ENCODE results near the gene ZBTB18. TPM values are rescaled to one million over a fixed set of nuclear protein-coding genes. Genes with fewer than 3 reads are reported as not detected.
"Not testable (repeated sequence)": the region's sequence is repeated elsewhere in the genome, so short reads cannot be mapped to it uniquely, and the experiment has no call there.

The ZBTB18 gene
- total RNA-seq, 1 experiment from 2014 or later, result 4.4 TPM

GRCh38 chr1:244028701-244029100, 22.4 kb upstream of the ZBTB18 start:
- H3K9me3 ChIP-seq, result no peaks in the 10 kb centered on the region
- no peaks in the 10 kb centered on the region for H3K36me3 ChIP-seq
- DNase-seq, result no peak
- no peak overlapping the region for H3K4me3 ChIP-seq
- peaks cover 40% of the 10 kb centered on the region for H3K27me3 ChIP-seq

GRCh38 chr1:244029124-244029523, 22.0 kb upstream of the ZBTB18 start:
- no peaks in the 10 kb centered on the region for H3K9me3 ChIP-seq
- no peak for DNase-seq

GRCh38 chr1:244030481-244031040, 20.5 kb upstream of the ZBTB18 start:
- H3K36me3 ChIP-seq, result no peaks in the 10 kb centered on the region
- no peak overlapping the region for H3K4me3 ChIP-seq
- no peak for DNase-seq
- H3K9me3 ChIP-seq, result no peaks in the 10 kb centered on the region
- peaks cover 39% of the 10 kb centered on the region for H3K27me3 ChIP-seq

More at GRCh38 chr1:244029124-244029523, 22.0 kb upstream of the ZBTB18 start:
- Histone ChIP-seq H3K27me3 (peaks cover 44% of the 10 kb centered on the region), H3K4me3 (no peak overlapping the region), H3K36me3 (no peaks in the 10 kb centered on the region)

GRCh38 chr1:244035358-244035757, 15.7 kb upstream of the ZBTB18 start:
- no peak for DNase-seq
- no peaks in the 10 kb centered on the region for H3K9me3 ChIP-seq
- no peak overlapping the region for H3K4me3 ChIP-seq
- H3K36me3 ChIP-seq, result no peaks in the 10 kb centered on the region
- H3K27me3 ChIP-seq, result peaks cover 31% of the 10 kb centered on the region

DNA sequence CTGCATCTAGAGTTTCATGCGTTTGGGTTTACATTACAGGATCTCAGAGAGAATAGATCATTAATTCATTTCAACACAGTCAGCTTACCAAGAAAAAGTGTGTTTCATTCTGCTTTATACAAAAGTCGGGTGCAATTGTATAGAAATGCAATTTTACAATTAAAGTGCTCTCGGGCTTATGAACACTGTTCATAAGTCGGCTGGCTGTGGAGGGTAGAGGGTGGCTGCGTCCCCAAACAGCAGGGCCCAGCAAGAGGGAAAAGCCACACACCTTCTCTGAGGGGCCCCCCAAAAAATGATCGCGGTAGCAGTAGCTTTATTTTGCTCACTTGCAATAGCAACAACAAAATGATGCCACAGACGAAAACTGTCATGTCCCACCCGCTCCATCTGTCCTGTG, 13.8 kb upstream of the ZBTB18 start:
- DNase-seq, result no peak
- Histone ChIP-seq H3K4me3 (no peak overlapping the region), H3K27me3 (peaks cover 25% of the 10 kb centered on the region), H3K36me3 (no peaks in the 10 kb centered on the region), H3K9me3 (no peaks in the 10 kb centered on the region)

GRCh38 chr1:244041466-244042120, 9.5 kb upstream of the ZBTB18 start:
- Histone ChIP-seq H3K27me3 (peaks cover 53% of the 10 kb centered on the region), H3K9me3 (no peaks in the 10 kb centered on the region), H3K4me3 (no peak overlapping the region), H3K36me3 (no peaks in the 10 kb centered on the region)
- no peak for DNase-seq

- H3K4me3 ChIP-seq, result no peak overlapping the region
- no peak for DNase-seq
- peaks cover 58% of the 10 kb centered on the region for H3K27me3 ChIP-seq
- no peaks in the 10 kb centered on the region for H3K9me3 ChIP-seq
- no peaks in the 10 kb centered on the region for H3K36me3 ChIP-seq
These were observed 8.8 kb upstream of the ZBTB18 start for GRCh38 chr1:244042293-244042692.

GRCh38 chr1:244044423-244044822, 6.7 kb upstream of the ZBTB18 start:
- no peaks in the 10 kb centered on the region for H3K9me3 ChIP-seq
- H3K4me3 ChIP-seq, result no peak overlapping the region
- H3K27me3 ChIP-seq, result peaks cover 54% of the 10 kb centered on the region
- no peaks in the 10 kb centered on the region for H3K36me3 ChIP-seq
- DNase-seq, result no peak

GRCh38 chr1:244046254-244046653, 4.8 kb upstream of the ZBTB18 start:
- not testable (repeated sequence) for H3K36me3 ChIP-seq, H3K9me3 ChIP-seq, H3K4me3 ChIP-seq, DNase-seq
- H3K27me3 ChIP-seq, result peaks cover 54% of the 10 kb centered on the region

DNA sequence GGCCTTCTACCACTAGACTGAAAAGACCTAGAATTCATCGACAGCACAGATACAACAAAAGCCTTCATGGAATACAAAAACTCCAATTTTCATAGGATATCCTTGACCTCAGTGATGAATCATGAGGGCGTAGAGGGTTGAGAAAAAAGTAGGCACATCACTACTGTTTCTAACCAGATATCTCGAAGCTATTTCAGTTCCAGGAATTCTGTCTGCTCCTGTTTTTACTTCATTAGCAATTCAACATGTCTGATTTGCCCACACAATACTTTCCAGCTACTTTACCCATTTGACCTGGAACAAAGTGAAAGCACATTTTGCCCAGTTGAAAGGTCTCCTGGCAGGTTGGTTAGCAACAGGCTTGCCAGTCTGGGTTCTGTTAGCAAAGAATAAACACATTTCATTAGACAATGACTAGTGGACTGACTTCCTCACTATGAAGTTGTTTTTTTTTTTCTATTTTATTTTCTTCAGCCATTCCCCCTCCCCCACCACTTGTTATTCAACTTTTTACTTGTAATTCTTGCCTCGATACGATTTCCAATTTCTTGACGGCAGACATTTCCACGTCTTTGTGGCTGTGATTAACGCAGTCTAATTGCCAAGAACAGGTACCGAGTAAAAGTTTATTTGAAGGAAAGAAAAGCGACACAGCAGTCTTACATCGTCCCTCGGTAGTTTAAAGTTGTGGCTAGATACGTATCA, 4.0 kb upstream of the ZBTB18 start:
- DNase-seq, result no peak
- peak overlapping the region; percentile 88 for H3K4me3 ChIP-seq
- no peaks in the 10 kb centered on the region for H3K36me3 ChIP-seq
- no peaks in the 10 kb centered on the region for H3K9me3 ChIP-seq
- H3K27me3 ChIP-seq, result peaks cover 55% of the 10 kb centered on the region

GRCh38 chr1:244047621-244048255, 3.3 kb upstream of the ZBTB18 start:
- H3K4me3 ChIP-seq, result peak overlapping the region; percentile 88
- H3K9me3 ChIP-seq, result no peaks in the 10 kb centered on the region
- H3K27me3 ChIP-seq, result peaks cover 54% of the 10 kb centered on the region
- H3K36me3 ChIP-seq, result no peaks in the 10 kb centered on the region
- DNase-seq, result peak; percentile 24

DNA sequence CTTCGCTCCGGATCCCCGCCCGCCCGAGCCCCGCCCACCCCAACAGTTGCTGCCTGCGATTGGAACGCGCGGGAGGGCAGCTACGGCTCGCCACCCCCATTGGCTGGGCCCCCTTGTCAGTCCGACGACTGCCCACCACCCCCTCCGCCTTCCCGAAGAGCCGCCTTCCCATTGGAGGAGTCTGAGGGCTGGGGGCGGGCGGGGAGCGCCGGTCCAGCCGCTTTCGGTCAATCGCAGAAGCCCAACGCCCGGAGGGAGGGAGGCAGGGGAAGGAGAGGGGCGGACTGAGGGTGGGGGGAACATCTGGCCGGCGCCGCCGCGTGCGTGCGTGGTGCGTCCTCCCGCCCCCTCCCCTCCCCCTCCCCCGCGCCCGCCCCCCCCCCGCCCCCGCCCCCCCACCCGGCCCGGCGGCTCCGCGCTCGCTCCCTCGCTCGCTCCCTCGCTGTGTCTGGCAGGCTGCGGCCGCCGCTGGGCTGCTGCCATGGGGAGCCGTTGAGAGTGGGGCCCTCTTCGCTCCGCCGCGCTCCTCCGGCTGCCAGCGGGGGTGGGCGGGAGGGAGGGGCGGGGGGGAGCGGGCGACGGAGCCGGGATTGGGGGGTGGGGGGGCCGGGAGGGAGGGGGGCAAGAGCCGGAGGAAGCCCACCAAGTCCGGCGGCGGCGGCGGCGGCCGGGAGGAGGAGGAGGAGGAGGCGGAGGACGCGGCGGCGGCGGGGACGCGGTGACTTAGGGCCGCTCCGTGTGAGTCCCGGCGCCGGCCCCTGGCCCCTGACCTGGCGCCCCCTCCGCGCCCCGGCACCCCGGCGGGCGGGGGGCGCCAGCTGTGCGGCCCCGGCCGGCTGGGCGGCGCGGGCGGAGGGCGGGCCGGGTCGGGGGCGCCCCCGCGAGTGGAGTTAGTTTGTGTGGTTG, 2.6 kb upstream of the ZBTB18 start:
- no peaks in the 10 kb centered on the region for H3K9me3 ChIP-seq
- peak; percentile 100 for DNase-seq
- H3K36me3 ChIP-seq, result no peaks in the 10 kb centered on the region
- peaks cover 47% of the 10 kb centered on the region for H3K27me3 ChIP-seq
- H3K4me3 ChIP-seq, result peak overlapping the region; percentile 88

DNA sequence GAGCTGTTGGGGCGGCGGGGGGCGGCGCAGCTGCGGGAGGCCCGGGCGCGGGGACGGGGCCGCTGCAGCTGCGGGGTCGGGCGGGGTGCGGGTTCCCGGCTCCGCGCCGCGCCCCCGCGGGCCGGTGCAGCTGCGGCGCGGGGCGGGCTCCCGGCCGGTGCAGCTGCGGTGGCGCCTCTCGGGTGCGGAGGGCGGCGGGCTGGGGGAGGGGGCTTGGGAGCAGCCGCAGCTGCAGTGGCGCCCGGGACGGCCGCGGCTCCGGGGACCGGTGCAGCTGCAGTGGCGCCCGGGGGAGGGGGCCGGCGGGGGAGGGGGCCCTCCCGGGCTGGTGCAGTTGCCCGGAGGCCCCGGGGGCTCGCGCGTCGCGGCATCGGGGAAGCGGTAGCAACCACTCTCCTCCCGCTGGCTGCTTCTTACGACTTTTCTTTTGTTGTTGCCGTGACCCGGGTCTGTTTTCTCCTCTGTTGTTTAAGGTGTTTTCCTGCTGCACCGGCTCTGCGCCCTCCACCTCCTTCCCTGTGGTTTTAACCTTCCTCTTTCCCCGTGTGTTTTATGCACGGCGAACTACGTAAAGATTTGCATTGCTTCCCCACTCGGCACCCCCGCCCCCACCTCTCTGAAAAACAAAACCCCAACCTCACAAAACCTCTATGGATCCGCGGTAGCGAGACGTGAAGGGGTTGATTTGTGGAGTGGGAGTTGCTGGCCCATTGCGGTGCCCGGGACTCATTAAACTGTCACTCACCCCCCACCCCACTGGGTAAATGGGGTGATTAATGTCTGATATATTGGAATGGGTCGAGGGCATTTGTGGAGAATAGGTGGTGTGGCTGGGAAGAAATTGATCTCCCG, 1.7 kb upstream of the ZBTB18 start:
- Histone ChIP-seq H3K4me3 (peak overlapping the region; percentile 45), H3K9me3 (no peaks in the 10 kb centered on the region), H3K36me3 (no peaks in the 10 kb centered on the region), H3K27me3 (peaks cover 40% of the 10 kb centered on the region)
- DNase-seq, result peak; percentile 35

DNA sequence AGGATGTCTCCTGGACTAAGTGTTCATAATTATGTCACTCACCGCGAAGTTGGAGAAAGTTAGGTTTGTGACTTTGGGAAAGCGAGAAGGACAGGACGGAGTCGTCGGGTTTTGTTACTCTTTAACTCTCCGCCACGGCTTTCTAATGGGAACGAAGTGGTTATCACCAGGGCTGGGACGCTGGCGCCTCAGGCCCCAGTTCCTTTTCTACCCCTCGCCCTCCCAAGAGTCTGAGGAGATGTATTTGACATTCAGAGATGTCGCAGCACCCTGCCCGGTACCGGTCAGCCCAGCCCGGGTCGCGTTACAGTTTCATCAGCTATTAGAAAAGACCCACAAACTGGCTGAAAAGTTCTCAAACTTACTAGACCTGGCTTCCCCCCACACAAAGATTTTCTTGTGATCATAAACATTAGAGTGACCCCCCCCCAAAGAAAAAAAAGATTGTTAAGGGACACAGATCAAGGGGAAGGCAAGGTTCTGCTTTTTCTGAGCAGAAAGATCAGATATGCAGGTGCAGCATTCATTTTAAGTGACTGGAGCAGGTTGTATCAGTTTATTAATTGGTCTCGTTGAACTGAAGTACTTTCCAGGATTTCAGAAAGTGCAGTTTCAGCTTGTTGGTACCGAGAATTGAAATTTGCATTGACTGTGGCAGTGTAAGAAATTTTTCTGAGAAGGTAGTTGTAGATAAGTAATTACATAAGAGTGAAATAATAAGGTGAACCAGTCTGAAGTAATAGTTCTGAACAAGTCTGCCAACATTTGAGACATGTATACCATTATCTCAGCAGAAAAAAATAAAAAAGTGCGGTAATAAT, 859 bp upstream of the ZBTB18 start:
- Histone ChIP-seq H3K9me3 (no peaks in the 10 kb centered on the region), H3K4me3 (peak overlapping the region; percentile 45), H3K36me3 (no peaks in the 10 kb centered on the region), H3K27me3 (peaks cover 33% of the 10 kb centered on the region)
- DNase-seq, result no peak

Data from MG63 (cell line).